ENCODE measurements around the gene CCDC14.

The CCDC14 gene

GRCh38 chr3:123947482-123947881 is 13.5 kb downstream of the CCDC14 start:
- Histone ChIP-seq H3K36me3 (ENCODE audit: control insufficient read depth, low read length) (peaks cover 56% of the 10 kb centered on the region), H3K79me2 (ENCODE audit: control insufficient read depth, low read length) (no peaks in the 10 kb centered on the region), H3K4me3 (ENCODE audit: low read length) (no peak overlapping the region), H4K20me1 (ENCODE audit: control insufficient read depth, insufficient read depth, low read depth, low read length) (no peaks in the 10 kb centered on the region), H3K27me3 (ENCODE audit: control insufficient read depth, low read length) (no peaks in the 10 kb centered on the region), H3K27ac (ENCODE audit: low read depth, low read length) (no peak overlapping the region), H3K4me1 (ENCODE audit: control insufficient read depth, low read length) (no peaks in the 10 kb centered on the region), H3F3A (ENCODE audit: control insufficient read depth, insufficient read depth) (no peaks in the 10 kb centered on the region), H3K4me2 (ENCODE audit: low read length) (no peak overlapping the region), H3K9me3 (ENCODE audit: control insufficient read depth, insufficient read depth, low read length) (no peaks in the 10 kb centered on the region), H3K9me2 (replicated peaks; ENCODE audit: control insufficient read depth, low read length) (no peaks in the 10 kb centered on the region)
- TF ChIP-seq, protein P1, sequence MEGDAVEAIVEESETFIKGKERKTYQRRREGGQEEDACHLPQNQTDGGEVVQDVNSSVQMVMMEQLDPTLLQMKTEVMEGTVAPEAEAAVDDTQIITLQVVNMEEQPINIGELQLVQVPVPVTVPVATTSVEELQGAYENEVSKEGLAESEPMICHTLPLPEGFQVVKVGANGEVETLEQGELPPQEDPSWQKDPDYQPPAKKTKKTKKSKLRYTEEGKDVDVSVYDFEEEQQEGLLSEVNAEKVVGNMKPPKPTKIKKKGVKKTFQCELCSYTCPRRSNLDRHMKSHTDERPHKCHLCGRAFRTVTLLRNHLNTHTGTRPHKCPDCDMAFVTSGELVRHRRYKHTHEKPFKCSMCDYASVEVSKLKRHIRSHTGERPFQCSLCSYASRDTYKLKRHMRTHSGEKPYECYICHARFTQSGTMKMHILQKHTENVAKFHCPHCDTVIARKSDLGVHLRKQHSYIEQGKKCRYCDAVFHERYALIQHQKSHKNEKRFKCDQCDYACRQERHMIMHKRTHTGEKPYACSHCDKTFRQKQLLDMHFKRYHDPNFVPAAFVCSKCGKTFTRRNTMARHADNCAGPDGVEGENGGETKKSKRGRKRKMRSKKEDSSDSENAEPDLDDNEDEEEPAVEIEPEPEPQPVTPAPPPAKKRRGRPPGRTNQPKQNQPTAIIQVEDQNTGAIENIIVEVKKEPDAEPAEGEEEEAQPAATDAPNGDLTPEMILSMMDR (IDR thresholded peaks at IDR 0.05; ENCODE audit: low read depth, low read length, poor library complexity, severe bottlenecking) = no peak
- TF ChIP-seq EZH2phosphoT487 (IDR thresholded peaks at IDR 0.05; ENCODE audit: borderline replicate concordance, low read length) = no peak

DNA sequence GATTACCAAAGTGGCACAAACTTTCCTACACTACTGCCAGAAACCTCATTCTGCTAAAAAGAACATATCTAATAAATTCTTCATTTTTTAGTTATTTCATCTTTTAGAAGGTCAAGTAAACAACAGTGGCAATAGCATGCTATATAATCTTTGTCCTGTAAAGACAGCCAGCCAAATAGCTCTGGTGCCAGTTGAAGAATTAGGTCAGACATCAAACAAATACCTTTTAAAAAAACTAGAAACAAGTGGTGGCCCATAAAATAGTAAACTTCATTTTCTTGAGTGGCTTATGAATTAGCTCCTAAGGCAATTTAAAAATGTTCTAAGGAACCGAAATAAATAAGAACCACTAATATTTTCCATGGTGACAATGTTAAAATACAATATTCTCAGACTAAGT is 19.5 kb downstream of the CCDC14 start:
- Histone ChIP-seq H3K36me3 (ENCODE audit: control insufficient read depth, low read length) (peaks cover 50% of the 10 kb centered on the region), H3F3A (ENCODE audit: control insufficient read depth, insufficient read depth) (no peaks in the 10 kb centered on the region), H3K4me2 (ENCODE audit: low read length) (no peak overlapping the region), H3K9me3 (ENCODE audit: control insufficient read depth, insufficient read depth, low read length) (no peaks in the 10 kb centered on the region), H3K79me2 (ENCODE audit: control insufficient read depth, low read length) (no peaks in the 10 kb centered on the region), H3K4me1 (ENCODE audit: control insufficient read depth, low read length) (no peaks in the 10 kb centered on the region), H3K27ac (ENCODE audit: low read depth, low read length) (no peak overlapping the region), H3K4me3 (ENCODE audit: low read length) (no peak overlapping the region), H3K27me3 (ENCODE audit: control insufficient read depth, low read length) (no peaks in the 10 kb centered on the region), H4K20me1 (ENCODE audit: control insufficient read depth, insufficient read depth, low read depth, low read length) (no peaks in the 10 kb centered on the region), H3K9me2 (replicated peaks; ENCODE audit: control insufficient read depth, low read length) (no peaks in the 10 kb centered on the region)
- TF ChIP-seq, protein P1 (IDR thresholded peaks at IDR 0.05; ENCODE audit: low read depth, low read length, poor library complexity, severe bottlenecking) = no peak
- no peak for TF ChIP-seq EZH2phosphoT487 (IDR thresholded peaks at IDR 0.05; ENCODE audit: borderline replicate concordance, low read length)

GRCh38 chr3:123941121-123941520 is 19.9 kb downstream of the CCDC14 start:
- Histone ChIP-seq H3K27ac (ENCODE audit: low read depth, low read length) (no peak overlapping the region), H3K27me3 (ENCODE audit: control insufficient read depth, low read length) (no peaks in the 10 kb centered on the region), H3K79me2 (ENCODE audit: control insufficient read depth, low read length) (no peaks in the 10 kb centered on the region), H3K4me2 (ENCODE audit: low read length) (no peak overlapping the region), H3K4me1 (ENCODE audit: control insufficient read depth, low read length) (no peaks in the 10 kb centered on the region), H4K20me1 (ENCODE audit: control insufficient read depth, insufficient read depth, low read depth, low read length) (no peaks in the 10 kb centered on the region), H3K9me3 (ENCODE audit: control insufficient read depth, insufficient read depth, low read length) (no peaks in the 10 kb centered on the region), H3K9me2 (replicated peaks; ENCODE audit: control insufficient read depth, low read length) (no peaks in the 10 kb centered on the region), H3K36me3 (ENCODE audit: control insufficient read depth, low read length) (peaks cover 48% of the 10 kb centered on the region), H3K4me3 (ENCODE audit: low read length) (no peak overlapping the region), H3F3A (ENCODE audit: control insufficient read depth, insufficient read depth) (no peaks in the 10 kb centered on the region)
- no peak for TF ChIP-seq EZH2phosphoT487 (IDR thresholded peaks at IDR 0.05; ENCODE audit: borderline replicate concordance, low read length)
- TF ChIP-seq, protein P1 (IDR thresholded peaks at IDR 0.05; ENCODE audit: low read depth, low read length, poor library complexity, severe bottlenecking) = no peak

GRCh38 chr3:123939706-123940105 is 21.3 kb downstream of the CCDC14 start:
- no peak overlapping the region for H3K4me2 ChIP-seq (ENCODE audit: low read length)
- H3K27me3 ChIP-seq (ENCODE audit: control insufficient read depth, low read length) = no peaks in the 10 kb centered on the region
- H3K79me2 ChIP-seq (ENCODE audit: control insufficient read depth, low read length) = no peaks in the 10 kb centered on the region
- H4K20me1 ChIP-seq (ENCODE audit: control insufficient read depth, insufficient read depth, low read depth, low read length) = no peaks in the 10 kb centered on the region
- H3F3A ChIP-seq (ENCODE audit: control insufficient read depth, insufficient read depth) = no peaks in the 10 kb centered on the region
- H3K9me2 ChIP-seq (replicated peaks; ENCODE audit: control insufficient read depth, low read length) = no peaks in the 10 kb centered on the region
- H3K36me3 ChIP-seq (ENCODE audit: control insufficient read depth, low read length) = peaks cover 43% of the 10 kb centered on the region
- H3K9me3 ChIP-seq (ENCODE audit: control insufficient read depth, insufficient read depth, low read length) = no peaks in the 10 kb centered on the region
- no peak for TF ChIP-seq EZH2phosphoT487 (IDR thresholded peaks at IDR 0.05; ENCODE audit: borderline replicate concordance, low read length)
- TF ChIP-seq, protein P1 (IDR thresholded peaks at IDR 0.05; ENCODE audit: low read depth, low read length, poor library complexity, severe bottlenecking) = no peak
- H3K4me1 ChIP-seq (ENCODE audit: control insufficient read depth, low read length) = no peaks in the 10 kb centered on the region
- H3K4me3 ChIP-seq (ENCODE audit: low read length) = no peak overlapping the region
- H3K27ac ChIP-seq (ENCODE audit: low read depth, low read length) = no peak overlapping the region

All from DOHH2 (cell line).